Neural progenitor cell (in vitro differentiated cells): ENCODE results near the gene SH3GL1. TPM values are rescaled to one million over a fixed set of nuclear protein-coding genes. Genes with fewer than 3 reads are reported as not detected.

ENCODE experiments used
- DNase-seq: peaks from one replicate; pipeline ENCODE4 v3.0.0-alpha.2; 2016; ENCODE audit warnings: low spot score
- H2AFZ ChIP-seq: fragments of 200-600 bp; sonication (generic); replicated peaks from 2 replicates; pipeline ENCODE4 v1.6.1; 2016; ENCODE audit warnings: antibody characterized with exemption
- H3F3A ChIP-seq: fragments of 200-600 bp; sonication (generic); 2 replicates; pipeline ENCODE4 v1.6.1; 2016; ENCODE audit warnings: antibody characterized with exemption, low read depth
- H3K27ac ChIP-seq: fragments of 200-600 bp; sonication (generic); 2 replicates; pipeline ENCODE4 v1.5.1; 2016; ENCODE audit warnings: mild to moderate bottlenecking
- H3K27me3 ChIP-seq: fragments of 200-600 bp; sonication (generic); 2 replicates; pipeline ENCODE4 v1.6.1; 2016; ENCODE audit warnings: mild to moderate bottlenecking, moderate library complexity
- H3K36me3 ChIP-seq: fragments of 200-600 bp; sonication (generic); 2 replicates; pipeline ENCODE4 v1.5.1; 2016
- H3K4me1 ChIP-seq: fragments of 200-600 bp; sonication (generic); 2 replicates; pipeline ENCODE4 v1.6.1; 2016; ENCODE audit warnings: mixed run types
- H3K4me2 ChIP-seq: fragments of 200-600 bp; sonication (generic); 2 replicates; pipeline ENCODE4 v1.6.1; 2016
- H3K4me3 ChIP-seq: fragments of 200-600 bp; sonication (generic); 2 replicates; pipeline ENCODE4 v1.5.1; 2016
- H3K79me2 ChIP-seq: fragments of 200-600 bp; sonication (generic); 2 replicates; pipeline ENCODE4 v1.6.1; 2016; ENCODE audit warnings: low read depth
- H3K9ac ChIP-seq: fragments of 200-600 bp; sonication (generic); 2 replicates; pipeline ENCODE4 v1.6.1; 2016
- H3K9me3 ChIP-seq: fragments of 200-600 bp; sonication (generic); 2 replicates; pipeline ENCODE4 v1.5.1; 2016; ENCODE audit warnings: low read depth
- H4K20me1 ChIP-seq: fragments of 200-600 bp; sonication (generic); 2 replicates; pipeline ENCODE4 v1.6.1; 2016; ENCODE audit warnings: low read depth
- H3K27ac Mint-ChIP-seq: 3 replicates; pipeline ENCODE4 v1.8.0; 2021; ENCODE audit warnings: mixed read lengths
- H3K27me3 Mint-ChIP-seq: 2 replicates; pipeline ENCODE4 v1.8.0; 2022; ENCODE audit warnings: low read depth, mild to moderate bottlenecking, inconsistent platforms, moderate library complexity, mixed read lengths; ENCODE audit not compliant: insufficient read depth
- H3K36me3 Mint-ChIP-seq: 3 replicates; pipeline ENCODE4 v1.8.0; 2021; ENCODE audit warnings: mixed read lengths
- H3K4me1 Mint-ChIP-seq: 3 replicates; pipeline ENCODE4 v1.8.0; 2021; ENCODE audit warnings: mixed read lengths
- H3K4me3 Mint-ChIP-seq: 3 replicates; pipeline ENCODE4 v1.8.0; 2021; ENCODE audit warnings: mild to moderate bottlenecking, moderate library complexity, mixed read lengths
- H3K9me3 Mint-ChIP-seq: 3 replicates; pipeline ENCODE4 v1.8.0; 2020; ENCODE audit warnings: mixed read lengths
- EZH2 ChIP-seq: fragments of 200-600 bp; sonication (generic); IDR thresholded peaks from 2 replicates; pipeline ENCODE4 v1.6.1; 2017; ENCODE audit warnings: antibody characterized with exemption, mild to moderate bottlenecking, moderate library complexity
- EZH2phosphoT487 ChIP-seq: fragments of 200-600 bp; sonication (generic); IDR thresholded peaks from 2 replicates; pipeline ENCODE4 v1.6.1; 2017; ENCODE audit warnings: antibody characterized with exemption
- total RNA-seq: library from RNA; depleted of rRNA; stranded (reverse); fragments of >200 nt; gene quantifications from 2 replicates; pipeline ENCODE4 v1.2.3, GENCODE V29; 2015; ENCODE audit warnings: low replicate concordance
- TF ChIP-seq, protein P1 (sequence below): fragments of 200-600 bp; sonication (generic); IDR thresholded peaks from 2 replicates; pipeline ENCODE4 v1.5.1; 2017; ENCODE audit warnings: antibody characterized with exemption, mild to moderate bottlenecking

The SH3GL1 gene
- total RNA-seq, 1 donor from 2014 or later: 25.3 TPM

GRCh38 chr19:4448147-4448985, 48.0 kb upstream of the SH3GL1 start:
- Mint-ChIP-seq H3K27ac (no peak overlapping the region), H3K4me3 (no peak overlapping the region), H3K36me3 (peaks cover 11% of the 10 kb centered on the region), H3K9me3 (no peaks in the 10 kb centered on the region), H3K27me3 (peaks cover 3% of the 10 kb centered on the region), H3K4me1 (peaks cover 2% of the 10 kb centered on the region)
- no peak for TF ChIP-seq EZH2
- no peak for TF ChIP-seq EZH2phosphoT487
- TF ChIP-seq, protein P1, sequence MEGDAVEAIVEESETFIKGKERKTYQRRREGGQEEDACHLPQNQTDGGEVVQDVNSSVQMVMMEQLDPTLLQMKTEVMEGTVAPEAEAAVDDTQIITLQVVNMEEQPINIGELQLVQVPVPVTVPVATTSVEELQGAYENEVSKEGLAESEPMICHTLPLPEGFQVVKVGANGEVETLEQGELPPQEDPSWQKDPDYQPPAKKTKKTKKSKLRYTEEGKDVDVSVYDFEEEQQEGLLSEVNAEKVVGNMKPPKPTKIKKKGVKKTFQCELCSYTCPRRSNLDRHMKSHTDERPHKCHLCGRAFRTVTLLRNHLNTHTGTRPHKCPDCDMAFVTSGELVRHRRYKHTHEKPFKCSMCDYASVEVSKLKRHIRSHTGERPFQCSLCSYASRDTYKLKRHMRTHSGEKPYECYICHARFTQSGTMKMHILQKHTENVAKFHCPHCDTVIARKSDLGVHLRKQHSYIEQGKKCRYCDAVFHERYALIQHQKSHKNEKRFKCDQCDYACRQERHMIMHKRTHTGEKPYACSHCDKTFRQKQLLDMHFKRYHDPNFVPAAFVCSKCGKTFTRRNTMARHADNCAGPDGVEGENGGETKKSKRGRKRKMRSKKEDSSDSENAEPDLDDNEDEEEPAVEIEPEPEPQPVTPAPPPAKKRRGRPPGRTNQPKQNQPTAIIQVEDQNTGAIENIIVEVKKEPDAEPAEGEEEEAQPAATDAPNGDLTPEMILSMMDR: no peak
- Histone ChIP-seq H3K9ac (no peak overlapping the region), H3K4me2 (no peak overlapping the region), H3K27me3 (no peaks in the 10 kb centered on the region), H2AFZ (no peak overlapping the region), H3K4me1 (no peaks in the 10 kb centered on the region), H3K27ac (no peak overlapping the region), H3K79me2 (no peaks in the 10 kb centered on the region), H3K9me3 (no peaks in the 10 kb centered on the region), H4K20me1 (peaks cover 9% of the 10 kb centered on the region), H3F3A (peaks cover 14% of the 10 kb centered on the region), H3K36me3 (no peaks in the 10 kb centered on the region), H3K4me3 (no peak overlapping the region)
- DNase-seq: no peak

- H3K4me1 Mint-ChIP-seq: peaks cover 2% of the 10 kb centered on the region
- Histone ChIP-seq H2AFZ (no peak overlapping the region), H3K4me1 (no peaks in the 10 kb centered on the region), H3K79me2 (no peaks in the 10 kb centered on the region), H3F3A (peaks cover 9% of the 10 kb centered on the region), H3K27me3 (no peaks in the 10 kb centered on the region), H3K27ac (no peak overlapping the region), H3K9me3 (no peaks in the 10 kb centered on the region), H3K36me3 (no peaks in the 10 kb centered on the region), H3K9ac (no peak overlapping the region), H3K4me2 (no peak overlapping the region), H4K20me1 (peaks cover 13% of the 10 kb centered on the region), H3K4me3 (no peak overlapping the region)
- H3K36me3 Mint-ChIP-seq: peaks cover 11% of the 10 kb centered on the region
- peaks cover 3% of the 10 kb centered on the region for H3K27me3 Mint-ChIP-seq
- no peaks in the 10 kb centered on the region for H3K9me3 Mint-ChIP-seq
- TF ChIP-seq, protein P1: no peak
- TF ChIP-seq EZH2phosphoT487: no peak
- TF ChIP-seq EZH2: no peak
- no peak for DNase-seq
- no peak overlapping the region for H3K4me3 Mint-ChIP-seq
- H3K27ac Mint-ChIP-seq: no peak overlapping the region
Observed at GRCh38 chr19:4447327-4448146, 47.2 kb upstream of the SH3GL1 start.

DNA sequence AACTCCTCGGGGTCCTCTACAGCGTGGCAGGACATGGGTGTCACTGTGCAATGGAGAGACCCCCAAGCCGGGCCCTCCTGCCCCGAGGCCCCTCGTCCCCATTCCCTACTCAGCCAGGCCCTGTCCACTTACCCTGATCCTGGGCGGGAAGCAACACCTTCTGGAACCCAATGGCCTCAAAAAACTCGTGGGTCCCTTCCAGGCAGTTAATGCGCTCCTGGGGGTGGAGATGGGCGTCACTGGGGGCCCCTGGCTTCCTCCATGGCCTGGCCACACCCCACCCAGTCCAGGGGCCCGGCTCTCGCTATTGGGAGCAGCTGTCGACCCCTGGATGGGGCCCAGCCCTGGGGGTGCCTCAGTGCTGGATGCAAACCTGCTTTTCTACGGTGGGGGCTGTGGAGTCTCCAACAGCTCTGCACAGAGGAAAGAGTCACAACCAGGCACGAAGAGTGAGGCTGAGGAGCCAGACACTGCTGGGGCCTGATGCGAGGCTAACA, 46.4 kb upstream of the SH3GL1 start:
- H3K4me3 Mint-ChIP-seq: no peak overlapping the region
- Histone ChIP-seq H3F3A (peaks cover 9% of the 10 kb centered on the region), H3K27ac (no peak overlapping the region), H4K20me1 (peaks cover 19% of the 10 kb centered on the region), H3K27me3 (no peaks in the 10 kb centered on the region), H3K36me3 (no peaks in the 10 kb centered on the region), H3K9me3 (no peaks in the 10 kb centered on the region), H3K79me2 (no peaks in the 10 kb centered on the region), H3K9ac (no peak overlapping the region), H2AFZ (no peak overlapping the region), H3K4me1 (no peaks in the 10 kb centered on the region), H3K4me2 (no peak overlapping the region), H3K4me3 (no peak overlapping the region)
- peaks cover 11% of the 10 kb centered on the region for H3K36me3 Mint-ChIP-seq
- no peaks in the 10 kb centered on the region for H3K9me3 Mint-ChIP-seq
- H3K27me3 Mint-ChIP-seq: peaks cover 5% of the 10 kb centered on the region
- no peak overlapping the region for H3K27ac Mint-ChIP-seq
- no peak for DNase-seq
- TF ChIP-seq, protein P1: no peak
- TF ChIP-seq EZH2phosphoT487 (no peak), EZH2 (no peak)
- H3K4me1 Mint-ChIP-seq: peaks cover 2% of the 10 kb centered on the region
